OCI-LY3 (cell line): ENCODE measurements around the gene TOMM40.
"Not testable (repeated sequence)": the region's sequence is repeated elsewhere in the genome, so short reads cannot be mapped to it uniquely, and the experiment has no call there.

Experiments
- H2AFZ ChIP-seq: fragments of 200-600, 300-600 bp; shearing (Covaris generic); 2 replicates; pipeline ENCODE4 v1.6.0; 2014; ENCODE audit warnings: antibody characterized with exemption, low read depth, low read length
- H3K27ac ChIP-seq: fragments of 200-600, 300-600 bp; sonication (generic); 2 replicates; pipeline ENCODE4 v1.5.1; 2014; ENCODE audit warnings: mild to moderate bottlenecking, low read length, moderate library complexity, mixed read lengths
- H3K27me3 ChIP-seq: fragments of 200-600, 300-600 bp; sonication (generic); 2 replicates; pipeline ENCODE4 v1.6.1; 2014; ENCODE audit warnings: low read depth, low read length, mixed read lengths
- H3K36me3 ChIP-seq: fragments of 200-600, 300-600 bp; sonication (generic); replicated peaks from 2 replicates; pipeline ENCODE3; 2014; ENCODE audit warnings: low read depth, low read length, mixed read lengths
- H3K4me1 ChIP-seq: fragments of 300-600, 200-600 bp; sonication (generic); 2 replicates; pipeline ENCODE4 v1.6.1; 2014; ENCODE audit warnings: low read length, mixed read lengths
- H3K4me2 ChIP-seq: fragments of 200-600, 300-600 bp; sonication (generic); 2 replicates; pipeline ENCODE4 v1.6.1; 2014; ENCODE audit warnings: low read length, mixed read lengths
- H3K4me3 ChIP-seq: fragments of 300-600, 200-600 bp; sonication (generic); 2 replicates; pipeline ENCODE4 v1.5.1; 2014; ENCODE audit warnings: antibody characterized with exemption, mild to moderate bottlenecking, low read length, moderate library complexity
- H3K79me2 ChIP-seq: fragments of 300-600, 200-600 bp; shearing (Covaris generic); 2 replicates; pipeline ENCODE4 v1.6.1; 2014; ENCODE audit warnings: mild to moderate bottlenecking, low read length, mixed read lengths
- H3K9ac ChIP-seq: fragments of 300-600, 200-600 bp; shearing (Covaris generic); 2 replicates; pipeline ENCODE4 v1.6.0; 2014; ENCODE audit warnings: mild to moderate bottlenecking, low read length, moderate library complexity
- H3K9me3 ChIP-seq: fragments of 200-600, 300-600 bp; shearing (Covaris generic); 2 replicates; pipeline ENCODE4 v1.6.1; 2014; ENCODE audit warnings: low read length, mixed read lengths; ENCODE audit not compliant: insufficient read depth
- H4K20me1 ChIP-seq: fragments of 200-600, 300-600 bp; sonication (generic); 2 replicates; pipeline ENCODE4 v1.6.1; 2016; ENCODE audit warnings: low read length, mixed read lengths; ENCODE audit not compliant: insufficient read depth
- EZH2phosphoT487 ChIP-seq: fragments of 200-600 bp; shearing (Covaris generic); IDR thresholded peaks from 2 replicates; pipeline ENCODE4 v1.6.1; 2018; ENCODE audit warnings: antibody characterized with exemption, mixed run types, low read depth
- TF ChIP-seq, protein P1 (sequence below): fragments of 200-600, 300-600 bp; sonication (generic); IDR thresholded peaks from 2 replicates; pipeline ENCODE4 v1.5.1; 2014; ENCODE audit warnings: antibody characterized with exemption, low read length, low read depth

The TOMM40 gene

GRCh38 chr19:44907613-44908012 lies 16.6 kb downstream of the TOMM40 start:
- no peaks in the 10 kb centered on the region for H3K9me3 ChIP-seq
- TF ChIP-seq, protein P1, sequence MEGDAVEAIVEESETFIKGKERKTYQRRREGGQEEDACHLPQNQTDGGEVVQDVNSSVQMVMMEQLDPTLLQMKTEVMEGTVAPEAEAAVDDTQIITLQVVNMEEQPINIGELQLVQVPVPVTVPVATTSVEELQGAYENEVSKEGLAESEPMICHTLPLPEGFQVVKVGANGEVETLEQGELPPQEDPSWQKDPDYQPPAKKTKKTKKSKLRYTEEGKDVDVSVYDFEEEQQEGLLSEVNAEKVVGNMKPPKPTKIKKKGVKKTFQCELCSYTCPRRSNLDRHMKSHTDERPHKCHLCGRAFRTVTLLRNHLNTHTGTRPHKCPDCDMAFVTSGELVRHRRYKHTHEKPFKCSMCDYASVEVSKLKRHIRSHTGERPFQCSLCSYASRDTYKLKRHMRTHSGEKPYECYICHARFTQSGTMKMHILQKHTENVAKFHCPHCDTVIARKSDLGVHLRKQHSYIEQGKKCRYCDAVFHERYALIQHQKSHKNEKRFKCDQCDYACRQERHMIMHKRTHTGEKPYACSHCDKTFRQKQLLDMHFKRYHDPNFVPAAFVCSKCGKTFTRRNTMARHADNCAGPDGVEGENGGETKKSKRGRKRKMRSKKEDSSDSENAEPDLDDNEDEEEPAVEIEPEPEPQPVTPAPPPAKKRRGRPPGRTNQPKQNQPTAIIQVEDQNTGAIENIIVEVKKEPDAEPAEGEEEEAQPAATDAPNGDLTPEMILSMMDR, result no peak
- peaks cover 7% of the 10 kb centered on the region for H3K36me3 ChIP-seq
- no peaks in the 10 kb centered on the region for H4K20me1 ChIP-seq
- H3K27me3 ChIP-seq, result peaks cover 2% of the 10 kb centered on the region; the same call in 1 of the 2 replicates
- H3K4me2 ChIP-seq, result no peak overlapping the region
- H3K4me3 ChIP-seq, result no peak overlapping the region
- H3K4me1 ChIP-seq, result peaks cover 7% of the 10 kb centered on the region
- no peak overlapping the region for H3K27ac ChIP-seq
- no peak overlapping the region for H3K9ac ChIP-seq
- H2AFZ ChIP-seq, result no peak overlapping the region
- H3K79me2 ChIP-seq, result no peaks in the 10 kb centered on the region

DNA sequence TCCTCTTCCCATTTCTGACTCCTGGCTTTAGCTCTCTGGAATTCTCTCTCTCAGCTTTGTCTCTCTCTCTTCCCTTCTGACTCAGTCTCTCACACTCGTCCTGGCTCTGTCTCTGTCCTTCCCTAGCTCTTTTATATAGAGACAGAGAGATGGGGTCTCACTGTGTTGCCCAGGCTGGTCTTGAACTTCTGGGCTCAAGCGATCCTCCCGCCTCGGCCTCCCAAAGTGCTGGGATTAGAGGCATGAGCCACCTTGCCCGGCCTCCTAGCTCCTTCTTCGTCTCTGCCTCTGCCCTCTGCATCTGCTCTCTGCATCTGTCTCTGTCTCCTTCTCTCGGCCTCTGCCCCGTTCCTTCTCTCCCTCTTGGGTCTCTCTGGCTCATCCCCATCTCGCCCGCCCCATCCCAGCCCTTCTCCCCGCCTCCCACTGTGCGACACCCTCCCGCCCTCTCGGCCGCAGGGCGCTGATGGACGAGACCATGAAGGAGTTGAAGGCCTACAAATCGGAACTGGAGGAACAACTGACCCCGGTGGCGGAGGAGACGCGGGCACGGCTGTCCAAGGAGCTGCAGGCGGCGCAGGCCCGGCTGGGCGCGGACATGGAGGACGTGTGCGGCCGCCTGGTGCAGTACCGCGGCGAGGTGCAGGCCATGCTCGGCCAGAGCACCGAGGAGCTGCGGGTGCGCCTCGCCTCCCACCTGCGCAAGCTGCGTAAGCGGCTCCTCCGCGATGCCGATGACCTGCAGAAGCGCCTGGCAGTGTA lies 17.2 kb downstream of the TOMM40 start:
- Histone ChIP-seq H3K36me3 (peaks cover 5% of the 10 kb centered on the region), H3K4me3 (no peak overlapping the region), H3K4me1 (peaks cover 7% of the 10 kb centered on the region), H3K4me2 (no peak overlapping the region), H4K20me1 (no peaks in the 10 kb centered on the region), H3K9ac (no peak overlapping the region), H3K27ac (no peak overlapping the region), H3K27me3 (peaks cover 2% of the 10 kb centered on the region; the same call in 1 of the 2 replicates), H3K9me3 (no peaks in the 10 kb centered on the region), H3K79me2 (no peaks in the 10 kb centered on the region), H2AFZ (no peak overlapping the region)
- no peak for TF ChIP-seq EZH2phosphoT487
- TF ChIP-seq, protein P1, result no peak

DNA sequence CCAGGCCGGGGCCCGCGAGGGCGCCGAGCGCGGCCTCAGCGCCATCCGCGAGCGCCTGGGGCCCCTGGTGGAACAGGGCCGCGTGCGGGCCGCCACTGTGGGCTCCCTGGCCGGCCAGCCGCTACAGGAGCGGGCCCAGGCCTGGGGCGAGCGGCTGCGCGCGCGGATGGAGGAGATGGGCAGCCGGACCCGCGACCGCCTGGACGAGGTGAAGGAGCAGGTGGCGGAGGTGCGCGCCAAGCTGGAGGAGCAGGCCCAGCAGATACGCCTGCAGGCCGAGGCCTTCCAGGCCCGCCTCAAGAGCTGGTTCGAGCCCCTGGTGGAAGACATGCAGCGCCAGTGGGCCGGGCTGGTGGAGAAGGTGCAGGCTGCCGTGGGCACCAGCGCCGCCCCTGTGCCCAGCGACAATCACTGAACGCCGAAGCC lies 17.8 kb downstream of the TOMM40 start:
- H3K9me3 ChIP-seq, result no peaks in the 10 kb centered on the region
- H3K4me1 ChIP-seq, result peaks cover 13% of the 10 kb centered on the region

DNA sequence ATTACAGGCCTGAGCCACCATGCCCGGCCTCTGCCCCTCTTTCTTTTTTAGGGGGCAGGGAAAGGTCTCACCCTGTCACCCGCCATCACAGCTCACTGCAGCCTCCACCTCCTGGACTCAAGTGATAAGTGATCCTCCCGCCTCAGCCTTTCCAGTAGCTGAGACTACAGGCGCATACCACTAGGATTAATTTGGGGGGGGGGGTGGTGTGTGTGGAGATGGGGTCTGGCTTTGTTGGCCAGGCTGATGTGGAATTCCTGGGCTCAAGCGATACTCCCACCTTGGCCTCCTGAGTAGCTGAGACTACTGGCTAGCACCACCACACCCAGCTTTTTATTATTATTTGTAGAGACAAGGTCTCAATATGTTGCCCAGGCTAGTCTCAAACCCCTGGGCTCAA lies 18.7 kb downstream of the TOMM40 start:
- H3K9ac ChIP-seq, result no peak overlapping the region
- no peak for TF ChIP-seq EZH2phosphoT487
- TF ChIP-seq, protein P1, result no peak
- H3K27ac ChIP-seq, result no peak overlapping the region
- no peaks in the 10 kb centered on the region for H3K79me2 ChIP-seq
- H3K4me1 ChIP-seq, result peaks cover 18% of the 10 kb centered on the region
- H3K4me2 ChIP-seq, result no peak overlapping the region
- no peak overlapping the region for H3K4me3 ChIP-seq
- H3K9me3 ChIP-seq, result no peaks in the 10 kb centered on the region
- no peak overlapping the region for H2AFZ ChIP-seq
- H4K20me1 ChIP-seq, result no peaks in the 10 kb centered on the region
- H3K36me3 ChIP-seq, result no peaks in the 10 kb centered on the region
- peaks cover 2% of the 10 kb centered on the region; the same call in 1 of the 2 replicates for H3K27me3 ChIP-seq

More for the DNA sequence above, 17.8 kb downstream of the TOMM40 start:
- H3K4me3 ChIP-seq, result no peak overlapping the region
- no peaks in the 10 kb centered on the region for H3K79me2 ChIP-seq
- no peaks in the 10 kb centered on the region for H4K20me1 ChIP-seq
- no peak overlapping the region for H3K9ac ChIP-seq
- TF ChIP-seq, protein P1, result no peak
- no peak for TF ChIP-seq EZH2phosphoT487
- no peak overlapping the region for H3K27ac ChIP-seq
- H3K4me2 ChIP-seq, result no peak overlapping the region
- peaks cover 5% of the 10 kb centered on the region for H3K36me3 ChIP-seq
- no peak overlapping the region for H2AFZ ChIP-seq
- H3K27me3 ChIP-seq, result peaks cover 2% of the 10 kb centered on the region; the same call in 1 of the 2 replicates

- not testable (repeated sequence) for H3K27me3 ChIP-seq, H3K36me3 ChIP-seq, H3K9me3 ChIP-seq, H3K79me2 ChIP-seq, H3K4me2 ChIP-seq, H3K27ac ChIP-seq, H3K9ac ChIP-seq, H3K4me3 ChIP-seq, H4K20me1 ChIP-seq, H2AFZ ChIP-seq
- peaks cover 21% of the 10 kb centered on the region for H3K4me1 ChIP-seq
These were observed 20.8 kb downstream of the TOMM40 start for GRCh38 chr19:44911896-44912295.
